PFSK-1 (cell line): ENCODE results near the gene SEC14L6.

Experiments used
- POLR2AphosphoS5 ChIP-seq: IDR thresholded peaks from 2 replicates; pipeline ENCODE4 v1.6.1; 2012; ENCODE audit warnings: low read depth, mild to moderate bottlenecking, control low read depth, low read length, moderate library complexity
- TAF1 ChIP-seq: IDR thresholded peaks from 2 replicates; pipeline ENCODE4 v1.6.1; 2012; ENCODE audit warnings: low read length, control low read depth, borderline replicate concordance; ENCODE audit not compliant: insufficient read depth

GRCh38 chr22:30596199-30596598 lies 49.7 kb upstream of the SEC14L6 start:
- no peak for TF ChIP-seq POLR2AphosphoS5
- no peak for TF ChIP-seq TAF1
